HG03469 (cell line): Measurements from ENCODE around the gene KLHL10.

ENCODE experiments used
- ATAC-seq: cut with Tn5 transposase; IDR thresholded peaks from one replicate; pipeline ENCODE4 v1.9.1; 2021; ENCODE audit warnings: mild to moderate bottlenecking, moderate library complexity, moderate number of reproducible peaks; ENCODE audit not compliant: unreplicated experiment

KLHL10 gene

DNA sequence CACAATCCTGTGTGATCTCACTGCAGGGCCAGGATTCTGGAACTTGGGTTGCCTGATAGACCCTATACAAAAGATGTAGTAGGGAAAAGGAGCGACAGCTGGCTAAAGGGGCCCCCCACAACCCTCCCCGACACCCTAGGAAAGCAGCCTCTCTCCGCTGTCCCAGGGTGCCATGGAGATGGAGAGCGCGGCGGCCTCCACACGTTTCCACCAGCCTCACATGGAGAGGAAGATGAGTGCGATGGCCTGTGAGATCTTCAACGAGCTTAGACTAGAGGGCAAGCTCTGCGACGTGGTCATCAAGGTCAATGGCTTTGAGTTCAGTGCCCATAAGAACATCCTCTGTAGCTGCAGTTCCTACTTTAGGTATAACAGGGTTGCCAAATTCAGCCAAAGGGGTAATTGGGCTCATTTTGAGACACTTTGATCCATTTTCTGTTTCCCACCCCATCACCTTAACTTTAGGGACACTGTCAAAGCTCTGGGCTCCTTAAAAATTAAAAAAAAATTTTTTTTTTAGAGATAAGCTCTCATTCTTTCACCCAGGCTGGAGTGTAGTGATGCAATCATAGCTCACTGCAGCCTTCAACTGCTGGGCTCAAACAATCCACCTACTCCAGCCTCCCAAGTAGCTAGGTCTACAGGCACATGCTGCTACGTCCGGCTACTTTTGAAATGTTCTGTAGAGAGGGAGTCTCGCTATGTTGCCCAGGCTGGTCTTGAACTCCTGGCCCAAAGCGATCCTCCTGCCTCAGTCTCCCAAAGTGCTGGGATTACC is at the start of gene KLHL10:
TSS of gene KLHL10 (plus strand) at position 65 of the 778 bp plus-strand sequence. CDS start at position 173, 108 bp downstream.
- no peak for ATAC-seq

DNA sequence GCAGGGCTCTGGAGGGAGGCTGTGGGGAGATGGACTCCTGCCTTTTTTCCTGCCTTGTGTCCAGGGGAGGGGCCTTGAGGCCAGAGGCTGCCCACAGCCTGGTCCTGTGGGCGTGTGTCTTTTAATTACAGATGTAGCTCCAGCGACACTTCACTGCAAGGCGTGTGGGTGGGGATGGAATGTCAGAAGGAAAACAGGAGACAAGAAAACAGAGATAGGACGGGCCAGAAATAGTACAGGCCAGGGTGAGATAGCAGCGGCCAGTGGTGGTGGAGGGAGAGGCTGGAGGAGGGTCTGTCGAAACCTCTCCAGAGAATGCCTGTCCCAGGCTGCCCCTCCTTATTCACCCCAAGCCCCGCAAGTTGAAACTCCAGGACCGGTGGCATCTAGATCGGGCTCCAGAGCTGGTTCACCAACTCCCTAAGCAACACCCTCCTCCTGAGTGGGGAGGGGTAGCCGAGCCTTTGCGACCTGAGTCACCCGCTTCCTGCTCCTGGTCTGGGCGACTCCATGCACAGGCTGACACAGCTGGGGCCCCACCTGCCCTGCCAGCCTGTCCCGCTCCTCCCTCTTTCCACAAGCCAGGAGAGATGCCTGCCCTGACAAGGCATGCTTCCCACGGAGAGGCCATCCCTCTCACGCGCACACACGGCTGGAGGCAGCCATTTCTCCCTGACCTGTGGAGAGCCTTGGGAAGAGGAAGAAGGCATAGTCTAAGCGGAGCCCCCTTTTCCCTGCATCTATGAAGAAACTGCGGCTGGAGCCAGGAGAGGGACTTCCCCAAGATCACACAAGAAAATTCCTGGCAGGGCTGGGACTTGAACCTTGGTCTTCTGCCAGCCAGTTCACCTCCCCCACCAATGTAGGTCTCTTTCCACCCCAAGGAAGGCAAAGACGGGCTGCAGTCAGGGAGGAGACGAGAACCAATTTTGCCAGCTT is 44.5 kb upstream of the KLHL10 start:
- no peak for ATAC-seq

DNA sequence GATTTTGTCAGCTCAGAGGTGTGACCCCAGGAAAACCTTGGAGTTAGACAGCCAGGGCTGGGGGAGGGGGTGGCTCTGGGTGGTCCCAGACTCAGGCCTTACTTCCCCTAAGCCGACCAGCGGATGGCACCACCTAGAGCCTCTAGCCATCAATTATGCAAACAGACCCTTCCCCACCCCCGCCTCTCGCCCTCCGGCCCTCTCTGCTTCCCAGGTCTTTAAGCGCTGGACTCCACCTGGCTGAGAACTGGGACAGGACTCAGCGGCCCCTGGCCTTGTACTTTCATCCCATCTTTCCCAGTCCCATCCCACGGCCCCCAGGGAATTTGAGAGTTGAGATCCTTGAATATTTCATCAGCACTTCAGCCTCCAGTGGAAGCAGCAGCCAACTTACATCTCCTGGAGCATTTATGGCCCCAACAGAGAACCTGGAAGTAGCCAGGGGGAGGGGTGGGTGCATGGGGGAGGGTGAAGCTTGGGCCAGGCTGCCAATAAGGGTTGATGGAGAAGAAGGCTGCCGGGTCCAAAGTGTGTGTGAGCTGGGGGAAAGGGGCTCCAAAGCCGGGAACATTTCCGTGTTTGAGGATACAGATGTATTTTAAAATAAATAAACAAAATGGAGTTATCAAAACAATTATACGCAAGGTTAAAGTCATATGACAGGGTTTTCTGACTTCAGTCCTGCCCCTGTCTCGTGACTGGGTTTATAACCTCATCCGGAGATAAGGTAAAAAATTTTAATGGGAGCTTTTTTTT is 43.7 kb upstream of the KLHL10 start:
- ATAC-seq, result no peak

DNA sequence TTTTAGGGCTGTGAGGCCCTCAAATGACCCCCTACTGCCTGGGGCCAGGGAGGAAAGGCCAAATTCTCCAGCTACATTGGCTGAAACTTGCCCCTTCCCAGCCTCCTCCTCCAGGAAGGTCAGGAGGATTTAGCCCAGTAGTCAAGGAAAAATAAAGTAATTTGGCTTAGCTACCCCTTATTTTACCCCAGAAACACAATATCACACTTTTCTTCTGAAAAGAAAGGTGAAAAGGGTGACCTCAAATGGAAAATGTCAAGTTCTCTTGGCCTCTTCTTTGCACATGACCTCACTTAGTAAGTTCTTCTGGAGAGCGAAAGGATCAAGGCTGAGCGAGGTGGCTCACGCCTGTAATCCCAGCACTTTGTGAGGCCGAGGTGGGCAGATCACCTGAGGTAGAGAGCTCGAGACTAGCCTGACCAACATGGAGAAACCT is 43.1 kb upstream of the KLHL10 start:
- ATAC-seq, result no peak

DNA sequence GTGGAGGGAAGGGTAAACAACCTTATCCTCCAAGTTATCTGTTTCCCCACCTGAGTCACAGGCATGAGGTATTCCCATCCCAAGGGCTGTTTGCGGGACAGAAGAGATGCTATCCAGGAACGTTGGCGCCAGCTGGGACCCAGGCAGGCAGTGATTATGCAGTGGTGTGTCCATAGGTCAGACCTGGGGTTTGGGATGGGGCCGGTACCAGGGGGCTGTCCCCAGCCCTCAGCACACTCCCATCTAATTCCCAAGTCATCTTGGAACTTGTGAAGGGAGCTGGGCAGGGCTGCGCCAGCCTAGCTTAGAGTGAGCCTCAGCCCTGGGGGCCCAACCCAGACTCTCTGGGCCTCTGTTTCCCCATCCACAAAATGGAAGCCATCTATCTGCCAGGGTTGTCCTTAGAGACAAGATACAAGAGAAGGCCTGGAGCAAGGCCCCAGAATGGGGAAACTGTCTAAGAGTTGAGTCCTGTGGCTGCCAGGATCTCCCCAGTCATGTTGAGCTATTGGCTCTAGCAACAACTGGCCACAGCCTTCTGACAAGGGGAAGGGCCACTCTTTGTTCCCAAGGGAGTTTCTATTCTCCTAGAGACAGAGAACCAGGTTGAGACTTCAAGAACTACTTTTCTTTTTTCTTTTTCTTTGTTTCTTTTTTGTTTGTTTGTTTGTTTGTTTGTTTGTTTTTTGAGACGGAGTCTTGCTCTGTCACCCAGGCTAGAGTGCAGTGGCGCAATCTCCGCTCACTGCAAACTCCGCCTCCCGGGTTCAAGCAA is 41.3 kb upstream of the KLHL10 start:
- ATAC-seq, result no peak

DNA sequence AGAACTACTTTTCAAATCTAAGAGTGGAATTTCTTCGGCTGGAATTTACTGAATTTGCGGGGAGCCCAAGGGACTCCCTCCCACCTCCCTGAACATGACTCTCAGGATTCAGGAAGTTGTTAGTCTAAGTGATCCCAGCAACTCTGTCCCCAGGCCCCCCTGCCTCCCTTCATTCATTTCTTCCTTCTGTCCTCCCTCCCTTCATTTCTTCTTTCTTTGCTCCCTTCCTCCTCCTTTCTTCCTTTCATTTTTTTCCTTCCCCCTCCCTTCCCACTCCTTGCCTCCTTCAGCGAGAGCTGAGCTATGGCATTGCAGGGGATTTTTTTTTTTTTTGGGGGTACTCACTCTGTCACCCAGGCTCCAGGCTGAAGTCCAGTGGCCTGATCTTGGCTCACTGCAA is 40.2 kb upstream of the KLHL10 start:
- no peak for ATAC-seq

DNA sequence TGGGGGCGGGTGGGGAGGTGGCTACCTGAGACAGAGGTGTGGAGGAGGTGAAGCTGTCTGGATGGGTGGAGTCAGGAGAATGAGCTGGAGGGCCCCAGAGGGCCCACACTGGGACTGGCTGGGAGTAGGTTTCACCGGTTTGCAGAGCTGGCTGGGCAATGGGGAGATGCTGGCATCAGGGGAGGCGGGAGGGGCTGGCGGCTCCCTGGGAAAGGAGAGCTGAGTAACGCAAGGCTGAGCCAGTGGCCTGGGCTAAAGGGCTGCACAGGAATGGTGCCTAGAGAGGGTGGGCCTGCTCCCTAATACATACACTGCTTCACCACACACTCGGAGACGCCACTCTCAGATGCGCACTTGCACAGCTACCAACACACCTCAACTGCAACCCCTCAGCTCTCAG is 38.3 kb upstream of the KLHL10 start:
- ATAC-seq, result no peak

DNA sequence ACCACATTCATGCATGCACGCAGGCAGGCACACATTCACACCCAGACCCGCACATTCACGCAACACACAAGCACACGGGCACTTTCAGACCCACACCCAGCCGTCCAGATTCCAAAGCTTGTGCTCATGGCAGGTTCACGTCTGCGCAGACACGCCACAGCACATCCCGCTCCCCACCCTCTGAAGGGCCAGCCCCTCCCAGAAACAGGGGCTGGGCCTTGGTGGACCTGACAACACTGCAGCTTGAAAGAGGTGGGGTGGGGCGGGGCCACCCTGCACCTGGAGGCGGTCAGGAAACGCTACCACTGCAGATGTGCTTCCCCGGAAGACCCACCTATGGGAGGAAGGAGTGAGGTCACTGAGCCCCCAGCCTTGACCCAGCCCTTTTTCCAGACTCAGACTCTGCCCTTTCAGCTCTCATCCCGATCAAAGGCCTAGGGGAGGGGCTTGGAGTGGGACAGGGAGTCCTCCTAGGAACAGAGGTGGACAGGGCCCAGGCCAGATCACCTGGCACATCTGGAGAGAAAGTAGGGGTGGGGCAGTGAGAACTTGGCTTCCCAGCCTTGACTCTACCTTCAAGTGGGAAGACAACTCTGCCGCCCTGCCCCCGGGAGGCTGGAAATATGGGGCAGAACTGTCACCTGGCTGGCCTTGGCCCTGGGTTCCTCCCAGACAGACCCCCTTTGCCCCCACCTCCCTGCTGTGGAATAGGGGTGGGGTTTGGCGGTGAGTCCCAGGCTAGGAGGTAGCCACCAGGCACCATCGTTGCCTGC is 36.8 kb upstream of the KLHL10 start:
- no peak for ATAC-seq

DNA sequence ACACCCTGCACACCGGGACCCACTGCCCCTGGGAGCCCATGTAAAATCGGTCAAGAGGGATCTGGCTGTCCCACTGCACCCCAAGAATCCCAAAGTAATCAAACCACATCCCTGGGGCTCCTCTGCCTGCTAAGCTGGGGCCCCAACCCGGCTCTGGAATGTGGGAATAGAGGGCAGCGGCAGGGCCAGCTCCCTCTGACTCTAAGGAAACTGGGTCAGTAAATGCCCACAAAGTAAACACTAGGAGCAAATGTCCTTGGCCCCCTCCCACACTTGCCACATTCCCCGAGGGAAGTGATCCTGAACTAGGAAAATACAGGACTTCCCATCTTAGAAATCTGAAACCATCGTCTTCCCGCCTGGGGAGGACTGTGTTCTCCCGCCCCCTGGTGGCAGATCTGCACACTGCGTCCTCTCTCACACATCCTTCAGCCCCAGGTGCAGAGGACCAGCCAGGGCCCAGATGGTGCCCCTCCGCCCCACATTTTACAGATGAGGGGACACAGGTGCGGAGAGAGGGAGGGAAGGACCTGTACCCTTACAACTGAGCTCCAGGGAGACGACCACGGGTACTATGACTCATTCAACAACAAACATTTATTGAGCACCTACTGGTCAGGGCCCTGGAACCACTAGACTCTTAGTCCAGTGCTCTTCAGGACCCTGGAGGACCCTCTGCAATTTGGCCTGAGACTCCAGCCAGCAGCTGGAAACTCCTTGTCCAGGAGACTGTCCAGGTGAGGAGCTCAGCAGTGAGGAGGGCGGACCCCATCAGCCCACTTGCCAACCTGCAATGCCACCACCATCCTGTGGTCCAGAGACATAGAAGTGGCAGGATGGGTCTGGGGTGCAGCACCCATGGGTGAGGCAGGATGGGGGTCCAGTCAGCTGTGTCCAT is 36.0 kb upstream of the KLHL10 start:
- ATAC-seq, result no peak

DNA sequence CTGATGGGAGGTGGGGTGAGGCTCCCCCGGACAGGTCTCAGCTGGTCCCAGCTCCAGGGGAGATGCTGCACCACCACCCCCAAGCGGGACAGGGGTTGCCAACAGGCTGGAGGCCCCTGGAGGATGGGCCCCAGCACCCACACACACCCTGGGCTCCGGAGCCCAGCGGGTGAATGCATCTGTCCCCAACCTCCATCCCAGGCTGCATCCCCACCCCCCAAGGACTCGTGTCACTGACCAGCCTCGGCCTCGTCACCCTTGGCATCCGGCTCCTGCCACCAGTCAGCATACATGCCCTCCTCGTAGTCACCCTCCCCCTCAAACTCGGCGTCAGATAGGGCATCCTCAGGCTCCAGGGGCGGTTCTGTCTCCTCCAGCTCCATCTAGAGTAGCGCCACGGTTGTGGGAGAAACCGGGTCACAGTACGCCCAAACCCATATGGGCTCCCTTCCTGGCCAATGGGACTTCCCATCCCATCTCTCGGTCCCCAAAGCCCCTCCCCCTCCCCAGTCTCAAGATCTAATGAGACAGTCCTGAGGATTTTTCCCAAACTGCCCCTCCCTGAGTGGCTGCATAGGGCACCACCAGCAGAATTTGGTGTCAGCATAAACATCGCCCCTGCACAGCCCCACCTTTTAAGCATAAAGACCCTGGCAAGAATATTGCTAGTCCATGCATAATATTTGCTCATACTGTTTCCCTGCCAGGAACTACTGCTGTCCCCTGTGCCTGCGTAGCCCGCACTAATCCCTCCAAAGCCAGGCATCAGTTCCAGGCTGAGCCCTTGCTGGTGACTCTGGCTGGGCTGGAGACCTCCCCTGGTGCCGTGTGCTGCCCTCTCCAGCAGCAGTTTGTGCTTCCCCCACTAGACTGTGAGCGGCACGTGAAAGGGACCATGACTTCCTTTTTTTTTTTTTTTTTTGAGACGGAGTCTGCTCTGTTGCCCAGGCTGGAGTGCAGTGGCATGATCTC is 34.3 kb upstream of the KLHL10 start:
- ATAC-seq, result no peak

DNA sequence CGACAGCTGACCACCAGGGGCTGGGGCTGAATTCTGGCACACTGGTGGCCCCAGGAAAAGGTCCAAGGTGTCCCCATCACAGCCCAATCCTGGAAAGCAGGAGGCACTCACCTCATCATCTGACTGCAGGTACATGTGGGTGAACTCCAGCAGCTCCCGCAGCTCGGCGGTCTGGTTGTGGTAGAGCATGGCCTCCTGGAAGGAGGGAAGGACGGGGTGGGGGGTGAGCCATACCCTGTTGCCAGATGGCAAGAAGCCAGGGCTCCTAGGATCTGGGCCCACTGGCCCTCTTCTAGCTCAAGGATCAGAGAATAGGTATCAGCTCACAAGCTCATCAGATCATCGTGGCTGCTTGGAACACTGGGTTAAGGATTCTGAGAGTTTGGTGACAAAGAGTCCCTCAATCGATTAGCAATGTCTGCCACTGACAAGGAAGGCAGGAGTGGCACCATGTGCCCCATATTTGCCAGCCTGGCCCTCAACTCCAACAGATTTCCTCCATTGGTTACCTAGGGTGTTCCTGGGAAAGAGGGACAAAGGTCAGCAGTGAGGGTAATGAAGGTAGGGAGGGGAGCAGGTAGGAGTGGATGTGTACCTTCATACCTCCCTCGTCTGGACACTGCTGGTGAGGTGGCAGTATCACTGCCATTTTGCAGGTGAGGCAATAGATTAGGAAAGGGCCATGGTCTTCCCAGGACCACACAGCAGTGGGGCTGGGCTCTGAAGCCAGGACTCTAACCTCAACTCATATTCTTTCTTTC is 30.8 kb upstream of the KLHL10 start:
- no peak for ATAC-seq

DNA sequence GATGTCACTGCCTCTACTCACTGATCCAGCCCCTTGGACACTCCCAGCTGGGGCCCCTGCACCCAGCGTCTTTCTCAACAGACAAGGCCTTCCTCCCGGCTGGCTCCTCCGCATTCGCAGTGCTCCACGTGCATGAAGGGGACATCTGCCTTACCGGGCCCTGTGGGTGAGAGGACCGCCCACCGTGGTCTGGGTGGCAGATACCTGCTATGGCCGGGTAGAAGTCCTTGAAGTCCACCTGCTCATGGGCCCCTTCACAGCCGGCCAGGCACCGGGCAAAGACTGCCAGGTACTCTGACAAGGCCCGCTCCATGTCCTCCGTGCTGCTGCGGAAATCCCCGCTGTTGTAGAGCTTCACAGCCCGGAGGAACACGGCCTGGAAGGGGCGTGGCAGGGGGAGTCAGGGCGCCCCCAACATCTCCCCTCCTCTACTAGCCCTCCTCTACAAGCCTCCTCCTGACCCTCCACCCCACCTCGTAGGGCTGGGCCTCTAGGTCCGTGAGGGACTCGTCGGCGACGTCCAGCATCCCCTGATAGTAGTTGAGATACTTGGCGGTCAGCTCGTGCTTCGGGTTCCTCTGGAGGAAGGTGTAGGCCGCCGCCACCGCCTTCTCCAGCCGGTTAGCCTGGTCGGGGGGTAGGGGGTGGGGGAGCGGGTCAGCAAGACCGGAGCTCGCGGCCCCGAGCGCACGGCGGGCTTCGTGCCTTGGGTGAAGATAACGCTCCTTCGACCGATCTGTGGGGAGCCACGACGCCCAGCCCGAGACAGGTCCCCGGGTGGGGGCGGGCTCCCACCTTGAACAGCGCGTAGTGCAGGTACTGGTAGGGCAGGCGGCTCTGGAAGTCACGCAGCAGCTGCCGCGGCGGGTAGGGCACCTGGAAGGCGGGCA is 26.7 kb upstream of the KLHL10 start:
- no peak for ATAC-seq

DNA sequence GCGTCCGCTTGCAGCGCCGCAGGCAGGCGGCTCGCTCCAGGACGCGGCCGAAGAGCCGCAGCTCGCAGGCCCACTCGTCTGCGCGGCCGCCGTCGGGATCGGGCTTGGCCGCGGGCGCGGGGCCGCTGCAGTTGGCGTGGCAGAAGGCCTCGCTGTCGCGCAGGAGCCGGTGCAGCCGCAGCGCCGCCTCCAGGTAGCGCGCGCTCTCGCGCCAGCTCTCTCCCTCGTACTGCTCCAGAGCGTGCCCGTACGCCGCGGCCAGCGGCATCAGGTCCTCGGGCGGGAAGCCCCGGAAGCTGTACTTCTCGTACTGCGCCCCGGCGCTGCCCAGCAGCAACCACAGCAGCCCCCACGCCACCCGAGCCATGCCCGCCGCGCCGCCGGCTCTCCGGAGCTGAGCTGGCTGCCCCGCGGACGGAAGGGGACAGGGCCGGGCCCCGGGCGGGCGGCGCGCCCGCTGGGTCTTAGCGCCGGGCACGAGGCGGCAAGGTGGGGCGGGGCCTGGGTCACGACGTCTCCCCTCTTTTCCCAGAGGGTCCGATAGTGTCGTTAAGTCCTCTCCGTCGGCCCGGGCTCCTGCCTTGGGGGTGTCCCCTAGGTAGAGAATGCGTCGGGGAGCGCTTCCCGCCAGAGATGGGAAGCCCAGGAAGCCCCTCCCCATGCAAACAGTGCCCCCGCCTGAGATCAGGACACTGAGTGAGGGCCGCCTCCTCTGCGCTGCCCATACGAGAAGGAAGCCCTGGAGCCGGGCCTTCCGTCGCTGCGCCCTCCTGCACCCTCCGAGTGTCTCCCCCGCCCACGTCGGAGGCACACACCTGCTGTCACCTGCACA is 25.9 kb upstream of the KLHL10 start, which contains the start of gene P3H4:
TSS of gene P3H4 (minus strand) at position 401 of the 832 bp plus-strand sequence. CDS start at position 367, 34 bp downstream.
- peak; percentile 48 for ATAC-seq

DNA sequence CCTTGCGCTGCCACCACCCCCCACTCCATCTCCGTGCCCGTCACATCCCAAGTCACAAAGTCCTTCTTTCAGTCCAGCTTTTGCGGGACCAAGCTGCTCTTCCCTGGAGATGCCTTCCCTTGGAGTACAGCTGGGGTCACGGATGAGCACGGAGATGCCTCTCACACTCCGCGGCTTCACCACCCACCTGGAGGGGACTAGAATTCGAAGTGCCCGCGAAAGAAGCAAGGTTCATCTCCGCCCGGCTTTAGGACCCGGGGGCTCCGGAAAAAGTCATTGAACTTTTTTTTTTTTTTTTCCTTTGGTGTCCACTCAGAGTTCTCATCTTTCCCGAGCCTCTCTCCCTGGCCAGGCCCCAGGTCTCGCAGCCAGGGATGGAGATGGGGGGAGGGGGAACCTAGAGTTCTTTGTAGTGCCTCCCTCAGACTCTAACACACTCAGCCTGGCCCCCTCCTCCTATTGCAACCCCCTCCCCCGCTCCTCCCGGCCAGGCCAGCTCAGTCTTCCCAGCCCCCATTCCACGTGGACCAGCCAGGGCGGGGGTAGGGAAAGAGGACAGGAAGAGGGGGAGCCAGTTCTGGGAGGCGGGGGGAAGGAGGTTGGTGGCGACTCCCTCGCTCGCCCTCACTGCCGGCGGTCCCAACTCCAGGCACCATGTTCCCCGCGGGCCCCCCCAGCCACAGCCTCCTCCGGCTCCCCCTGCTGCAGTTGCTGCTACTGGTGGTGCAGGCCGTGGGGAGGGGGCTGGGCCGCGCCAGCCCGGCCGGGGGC is 25.1 kb upstream of the KLHL10 start, which contains the start of gene FKBP10:
TSS of gene FKBP10 (plus strand) at position 624 of the 771 bp plus-strand sequence. CDS start at position 655, 31 bp downstream.
- no peak for ATAC-seq
